Occipital lobe (tissue), 2 donors: Measurements from ENCODE around the gene ZNF740. TPM values are rescaled to one million over a fixed set of nuclear protein-coding genes. Genes with fewer than 3 reads are reported as not detected.
A peak's percentile ranks its signal among the peaks of the same experiment; 100 is the strongest.
"Not testable (repeated sequence)": the region's sequence is repeated elsewhere in the genome, so short reads cannot be mapped to it uniquely, and the experiment has no call there.

Experiments used
- DNase-seq: peaks from one replicate; lab custom pipeline; 2025; lab: John Stamatoyannopoulos, UW
- total RNA-seq: library from RNA; depleted of rRNA; stranded (reverse); fragments of >200 nt; gene quantifications from one replicate; pipeline ENCODE4 v1.2.3, GENCODE V29; 2014

Gene ZNF740
- total RNA-seq, 1 donor from 2014 or later = 19.7 TPM

- no peak for DNase-seq
These were observed 7.3 kb upstream of the ZNF740 start for GRCh38 chr12:53173085-53173715.

GRCh38 chr12:53174881-53175491 is 5.5 kb upstream of the ZNF740 start:
- no peak for DNase-seq

GRCh38 chr12:53176750-53177149 is 3.8 kb upstream of the ZNF740 start:
- no peak for DNase-seq

GRCh38 chr12:53177447-53177846 is 3.1 kb upstream of the ZNF740 start:
- DNase-seq = not testable (repeated sequence)

GRCh38 chr12:53178803-53179202 is 1.7 kb upstream of the ZNF740 start:
- DNase-seq = not testable (repeated sequence)

- no peak for DNase-seq
These were observed 769 bp upstream of the ZNF740 start for GRCh38 chr12:53179687-53180219.

GRCh38 chr12:53180931-53181645 is 566 bp downstream of the ZNF740 start:
- DNase-seq = peak; percentile 75

GRCh38 chr12:53181935-53182334 is 1.4 kb downstream of the ZNF740 start:
- no peak for DNase-seq

- DNase-seq = no peak
These were observed 2.4 kb downstream of the ZNF740 start for GRCh38 chr12:53182903-53183302.

- DNase-seq = no peak
These were observed 4.3 kb downstream of the ZNF740 start for GRCh38 chr12:53184828-53185227.

GRCh38 chr12:53185582-53186153 is 5.1 kb downstream of the ZNF740 start:
- no peak for DNase-seq

- DNase-seq = no peak
These were observed 6.2 kb downstream of the ZNF740 start for GRCh38 chr12:53186745-53187144.

- DNase-seq = no peak
These were observed 6.8 kb downstream of the ZNF740 start for GRCh38 chr12:53187145-53187899.

GRCh38 chr12:53190108-53190729 is 9.7 kb downstream of the ZNF740 start:
- DNase-seq = no peak

GRCh38 chr12:53191096-53191884 is 10.8 kb downstream of the ZNF740 start:
- no peak for DNase-seq

- no peak for DNase-seq
These were observed 11.5 kb downstream of the ZNF740 start for GRCh38 chr12:53191885-53192530.

GRCh38 chr12:53192531-53193021 is 12.1 kb downstream of the ZNF740 start:
- DNase-seq = no peak

GRCh38 chr12:53193040-53193439 is 12.5 kb downstream of the ZNF740 start:
- DNase-seq = no peak

- DNase-seq = no peak
These were observed 13.6 kb downstream of the ZNF740 start for GRCh38 chr12:53193985-53194716.
